Mesenchymal stem cell (in vitro differentiated cells and primary cell): Measurements from ENCODE around the gene SLC39A1. TPM values are rescaled to one million over a fixed set of nuclear protein-coding genes. Genes with fewer than 3 reads are reported as not detected.
"Not testable (repeated sequence)": the region's sequence is repeated elsewhere in the genome, so short reads cannot be mapped to it uniquely, and the experiment has no call there.

ENCODE experiments used
- DNase-seq: peaks from one replicate; pipeline ENCODE4 v3.0.0-alpha.2; 2013
- H2AFZ ChIP-seq: one replicate; pipeline ENCODE4 v1.6.1; 2013; ENCODE audit warnings: low read depth, mild to moderate bottlenecking, control low read depth, inconsistent platforms, low read length, moderate library complexity
- H2AK5ac ChIP-seq: 2 replicates; pipeline ENCODE4 v1.6.1; 2013; ENCODE audit warnings: low read length, moderate library complexity, mild to moderate bottlenecking, inconsistent platforms; ENCODE audit not compliant: severe bottlenecking
- H2BK120ac ChIP-seq: one replicate; pipeline ENCODE4 v1.6.1; 2013; ENCODE audit warnings: low read depth, mild to moderate bottlenecking, inconsistent platforms, low read length, moderate library complexity
- H2BK12ac ChIP-seq, 2 experiments: one replicate each; pipeline ENCODE4 v1.6.1; 2013; ENCODE audit warnings: inconsistent platforms in 2 of 2, low read length in 2 of 2, mild to moderate bottlenecking in 2 of 2, moderate library complexity in 2 of 2, control low read depth in 1 of 2
- H2BK15ac ChIP-seq: one replicate; pipeline ENCODE4 v1.6.1; 2013; ENCODE audit warnings: mild to moderate bottlenecking, low read depth, inconsistent platforms; ENCODE audit not compliant: poor library complexity, severe bottlenecking
- H2BK5ac ChIP-seq: 2 replicates; pipeline ENCODE4 v1.6.1; 2013; ENCODE audit warnings: low read depth, mild to moderate bottlenecking, low read length, control low read depth, inconsistent platforms; ENCODE audit not compliant: poor library complexity, severe bottlenecking
- H3K14ac ChIP-seq, 2 experiments: one replicate each; pipeline ENCODE4 v1.6.1; 2013; ENCODE audit warnings: inconsistent platforms in 2 of 2, low read length in 2 of 2, control low read depth in 1 of 2, mild to moderate bottlenecking in 1 of 2, moderate library complexity in 1 of 2
- H3K18ac ChIP-seq, 2 experiments: one replicate each; pipeline ENCODE4 v1.6.1; 2013; ENCODE audit warnings: inconsistent platforms in 2 of 2, low read length in 2 of 2, control low read depth in 1 of 2, low read depth in 1 of 2, mild to moderate bottlenecking in 1 of 2
- H3K23ac ChIP-seq, 2 experiments: one replicate each; pipeline ENCODE4 v1.6.1; 2013; ENCODE audit warnings: inconsistent platforms in 2 of 2, low read length in 2 of 2, mild to moderate bottlenecking in 2 of 2, moderate library complexity in 2 of 2, control low read depth in 1 of 2
- H3K27ac ChIP-seq: 2 replicates; pipeline ENCODE4 v1.5.1; 2013; ENCODE audit warnings: mild to moderate bottlenecking, moderate library complexity, low read length, control low read depth, inconsistent platforms; ENCODE audit not compliant: poor library complexity, severe bottlenecking
- H3K27me3 ChIP-seq, 2 experiments: 2 replicates each; pipeline versions ENCODE4 v1.6.1 to v1.7.0; 2013; ENCODE audit warnings: low read length in 2 of 2, mild to moderate bottlenecking in 2 of 2, moderate library complexity in 2 of 2, control low read depth in 1 of 2, inconsistent platforms in 1 of 2; ENCODE audit not compliant: control insufficient read depth in 1 of 2, insufficient read depth in 1 of 2
- H3K36me3 ChIP-seq, 2 experiments: 2 replicates each; pipeline versions ENCODE4 v1.6.1 to v1.7.0; 2013; ENCODE audit warnings: low read length in 2 of 2, control low read depth in 1 of 2, inconsistent platforms in 1 of 2, low read depth in 1 of 2, mild to moderate bottlenecking in 1 of 2; ENCODE audit not compliant: insufficient read depth in 2 of 2, control insufficient read depth in 1 of 2
- H3K4ac ChIP-seq, 2 experiments: one replicate each; pipeline ENCODE4 v1.6.1; 2013; ENCODE audit warnings: inconsistent platforms in 2 of 2, low read length in 2 of 2, mild to moderate bottlenecking in 2 of 2, moderate library complexity in 2 of 2, control low read depth in 1 of 2, low read depth in 1 of 2
- H3K4me1 ChIP-seq: 2 replicates; pipeline ENCODE4 v1.6.1; 2013; ENCODE audit warnings: low read depth, low read length, control low read depth; ENCODE audit not compliant: control insufficient read depth, insufficient read depth
- H3K4me2 ChIP-seq: 2 replicates; pipeline ENCODE4 v1.6.1; 2013; ENCODE audit warnings: low read length, mild to moderate bottlenecking, inconsistent platforms; ENCODE audit not compliant: poor library complexity, severe bottlenecking
- H3K4me3 ChIP-seq, 2 experiments: 2 replicates each; pipeline versions ENCODE4 v1.5.1 to v1.7.0; 2013; ENCODE audit warnings: low read length in 2 of 2, mild to moderate bottlenecking in 2 of 2, control low read depth in 1 of 2, low read depth in 1 of 2; ENCODE audit not compliant: insufficient read depth in 1 of 2
- H3K79me1 ChIP-seq: replicated peaks from 2 replicates; pipeline ENCODE4 v1.6.1; 2013; ENCODE audit warnings: mild to moderate bottlenecking, control low read depth, low read length, inconsistent platforms; ENCODE audit not compliant: poor library complexity, severe bottlenecking
- H3K9ac ChIP-seq: 2 replicates; pipeline ENCODE4 v1.7.0; 2013; ENCODE audit warnings: mild to moderate bottlenecking, low read length, moderate library complexity
- H3K9me3 ChIP-seq: 2 replicates; pipeline ENCODE4 v1.7.0; 2013; ENCODE audit warnings: mild to moderate bottlenecking, low read length; ENCODE audit not compliant: control insufficient read depth
- H4K8ac ChIP-seq: one replicate; pipeline ENCODE4 v1.6.1; 2013; ENCODE audit warnings: inconsistent platforms, mild to moderate bottlenecking, low read length, moderate library complexity
- H4K91ac ChIP-seq: one replicate; pipeline ENCODE4 v1.6.1; 2013; ENCODE audit warnings: mild to moderate bottlenecking, low read length, inconsistent platforms
- WGBS: methylation state at CpG from one replicate; pipeline ENCODE4 v1.1.7; 2013; ENCODE audit warnings: mixed read lengths; 5-methylcytosine and 5-hydroxymethylcytosine counted together
- polyA plus RNA-seq, 2 experiments: library from polyadenylated mRNA; stranded (reverse); fragments of 200-250 nt; gene quantifications; one replicate each; pipeline ENCODE4 v1.2.3, GENCODE V29; 2013

Gene SLC39A1, protein sequence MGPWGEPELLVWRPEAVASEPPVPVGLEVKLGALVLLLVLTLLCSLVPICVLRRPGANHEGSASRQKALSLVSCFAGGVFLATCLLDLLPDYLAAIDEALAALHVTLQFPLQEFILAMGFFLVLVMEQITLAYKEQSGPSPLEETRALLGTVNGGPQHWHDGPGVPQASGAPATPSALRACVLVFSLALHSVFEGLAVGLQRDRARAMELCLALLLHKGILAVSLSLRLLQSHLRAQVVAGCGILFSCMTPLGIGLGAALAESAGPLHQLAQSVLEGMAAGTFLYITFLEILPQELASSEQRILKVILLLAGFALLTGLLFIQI
- polyA plus RNA-seq (2013, experiment 1 of 2): 106 TPM
- polyA plus RNA-seq (2013, experiment 2 of 2): 105 TPM

DNA sequence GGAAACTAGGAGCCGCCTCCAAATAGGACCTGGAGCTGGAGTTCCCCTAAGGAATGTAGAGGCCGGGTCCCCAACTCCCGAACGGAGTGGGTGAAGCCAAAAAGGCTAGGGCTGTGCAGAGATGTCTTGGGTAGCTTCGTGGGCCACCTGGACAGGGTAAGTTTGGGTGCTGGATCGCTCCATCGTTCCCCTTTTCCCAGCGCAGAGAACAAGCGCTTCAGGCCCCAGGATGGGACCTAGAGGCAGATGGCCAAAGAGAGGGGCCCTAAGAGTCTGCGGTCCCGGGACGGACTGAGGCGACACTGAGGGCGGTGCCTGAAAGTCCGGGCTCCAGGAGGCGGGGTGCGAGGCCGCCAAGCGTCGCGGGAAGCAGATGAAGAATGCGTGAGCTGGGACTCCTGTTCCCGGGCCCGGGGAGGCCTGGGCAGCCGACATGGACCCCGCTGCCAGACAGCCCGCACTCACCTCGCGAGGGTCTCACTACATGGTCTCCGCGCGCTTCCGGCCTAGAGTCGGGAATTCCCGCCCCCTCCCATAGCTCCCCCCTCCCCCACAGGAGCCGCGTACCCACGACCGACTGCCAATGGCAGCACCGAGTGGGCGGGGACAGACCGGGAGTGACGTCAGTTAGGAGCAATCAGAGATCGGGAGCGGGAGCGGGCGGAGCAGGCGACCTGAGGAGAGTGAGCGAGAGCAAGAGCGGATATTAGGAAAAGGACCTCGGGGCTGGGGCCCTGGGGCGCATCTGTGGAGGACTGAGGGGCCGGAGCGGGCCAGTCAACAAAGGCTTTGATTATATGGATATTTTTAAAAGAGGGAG lies at the start of gene SLC39A1:
Gene SLC39A1, minus strand, starts transcription at position 508 of the 820 bp plus-strand sequence. CDS start 822 bp downstream, outside the sequence.
- Histone ChIP-seq H2BK120ac (peak within 1 kb of the TSS; percentile 56), H3K79me1 (peaks cover 14% of the 10 kb centered on the region), H3K4me3 (peak within 1 kb of the TSS; percentile 72 to 97), H2AK5ac (peak within 1 kb of the TSS; percentile 11), H3K23ac (peak within 1 kb of the TSS in 1 of 2 experiments; percentile 95), H3K27me3 (no peaks in the 10 kb centered on the region), H2AFZ (peak within 1 kb of the TSS; percentile 29), H3K18ac (peak within 1 kb of the TSS; percentile 75 to 93), H3K36me3 (peaks cover 16 to 24% of the 10 kb centered on the region in 2 experiments), H2BK15ac (peak within 1 kb of the TSS; percentile 73), H3K4me2 (peak within 1 kb of the TSS; percentile 85), H3K4ac (peak within 1 kb of the TSS; percentile 46 to 93), H2BK5ac (peak within 1 kb of the TSS; percentile 71), H3K9me3 (no peaks in the 10 kb centered on the region), H3K27ac (peak within 1 kb of the TSS; percentile 86), H3K4me1 (peaks cover 11% of the 10 kb centered on the region), H3K9ac (peak within 1 kb of the TSS; percentile 92), H2BK12ac (peak within 1 kb of the TSS; percentile 75 to 78), H4K8ac (peak within 1 kb of the TSS; percentile 74), H4K91ac (peak within 1 kb of the TSS; percentile 79), H3K14ac (peak within 1 kb of the TSS in 1 of 2 experiments; percentile 89)
- DNase-seq: peak; percentile 97
- under 1% methylated on average over 50 of the region's 54 CpGs for WGBS

DNA sequence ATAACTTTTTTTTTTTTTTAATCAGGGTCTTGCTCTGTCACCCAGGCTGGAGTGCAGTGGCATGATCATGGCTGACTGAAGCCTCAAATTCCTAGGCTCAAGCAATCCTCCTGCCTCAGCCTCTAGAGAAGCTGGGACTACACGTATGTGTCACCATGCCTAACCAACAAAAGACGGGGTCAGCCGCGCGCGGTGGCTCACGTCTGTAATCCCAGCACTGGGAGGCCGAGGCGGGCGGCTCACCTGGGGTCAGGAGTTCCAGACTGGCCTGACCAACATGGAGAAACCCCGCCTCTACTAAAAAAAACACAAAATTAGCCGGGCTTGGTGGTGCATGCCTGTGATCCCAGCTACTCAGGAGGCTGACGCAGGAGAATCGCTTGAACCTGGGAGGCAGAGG lies 49.2 kb upstream of the SLC39A1 start:
- H3K18ac ChIP-seq, H4K91ac ChIP-seq, H3K4ac ChIP-seq, H3K4me2 ChIP-seq, H3K27ac ChIP-seq, H2BK120ac ChIP-seq, H2BK5ac ChIP-seq, H3K4me1 ChIP-seq, H2BK15ac ChIP-seq, H3K23ac ChIP-seq, H3K36me3 ChIP-seq, H3K14ac ChIP-seq, H3K79me1 ChIP-seq, H2AK5ac ChIP-seq, H3K9me3 ChIP-seq, H3K4me3 ChIP-seq, H3K27me3 ChIP-seq, DNase-seq, H4K8ac ChIP-seq, H2BK12ac ChIP-seq, H3K9ac ChIP-seq, H2AFZ ChIP-seq: not testable (repeated sequence)
- 95% methylated on average over 14 of the region's 14 CpGs for WGBS

DNA sequence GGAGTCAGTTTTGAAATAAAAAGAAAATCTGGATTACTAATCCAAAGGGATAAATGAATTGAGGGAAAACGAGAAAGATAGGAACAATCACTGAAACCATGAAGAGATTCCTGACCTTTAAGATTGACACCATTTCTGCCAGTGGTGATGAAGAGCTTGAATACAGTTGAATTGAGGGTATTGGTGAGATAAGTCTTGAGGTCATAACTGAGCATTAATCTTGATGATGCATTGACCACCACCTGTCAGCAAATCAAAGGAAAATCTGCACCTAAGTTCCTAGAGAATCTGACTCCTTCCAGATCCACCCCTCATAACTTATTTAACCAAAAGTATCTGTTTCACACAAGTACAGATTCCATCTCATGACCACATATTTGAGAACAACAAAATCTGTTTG lies 48.8 kb upstream of the SLC39A1 start:
- Histone ChIP-seq H3K4ac (no peak overlapping the region), H3K4me3 (no peak overlapping the region), H3K4me1 (no peaks in the 10 kb centered on the region), H3K18ac (no peak overlapping the region), H3K14ac (no peak overlapping the region), H3K27me3 (no peaks in the 10 kb centered on the region), H2BK12ac (no peak overlapping the region), H2AK5ac (no peak overlapping the region), H3K4me2 (no peak overlapping the region), H2BK120ac (no peak overlapping the region), H3K23ac (no peak overlapping the region), H3K79me1 (no peaks in the 10 kb centered on the region), H2AFZ (no peak overlapping the region), H3K9ac (no peak overlapping the region), H2BK5ac (no peak overlapping the region), H2BK15ac (no peak overlapping the region), H4K8ac (no peak overlapping the region), H4K91ac (no peak overlapping the region), H3K27ac (no peak overlapping the region), H3K36me3 (no peaks in the 10 kb centered on the region), H3K9me3 (no peaks in the 10 kb centered on the region)
- WGBS: 84% methylated on average over 1 of the region's 1 CpG
- no peak for DNase-seq

DNA sequence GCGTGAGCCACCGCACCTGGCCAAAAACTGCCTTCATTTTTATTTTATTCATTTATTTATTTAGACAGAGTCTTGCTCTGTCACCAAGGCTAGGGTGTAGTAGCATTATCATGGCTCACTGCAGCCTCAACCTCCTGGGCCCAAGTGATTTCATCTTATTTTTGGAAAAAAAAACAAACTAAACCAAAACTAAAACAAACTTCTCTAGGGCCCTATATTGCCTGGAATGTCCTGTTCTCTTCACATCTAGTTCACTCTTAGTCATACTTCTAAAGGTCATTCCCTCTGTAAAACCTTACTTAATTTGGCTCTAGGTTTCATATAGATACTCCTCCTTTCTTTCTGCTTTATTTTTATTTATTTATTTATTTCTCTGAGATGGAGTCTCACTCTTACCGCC lies 42.8 kb upstream of the SLC39A1 start:
- Histone ChIP-seq H2AFZ (no peak overlapping the region), H3K14ac (no peak overlapping the region), H3K4me2 (no peak overlapping the region), H3K4ac (no peak overlapping the region), H3K79me1 (no peaks in the 10 kb centered on the region), H3K4me3 (no peak overlapping the region), H2BK5ac (no peak overlapping the region), H3K27ac (no peak overlapping the region), H3K23ac (no peak overlapping the region), H3K9me3 (no peaks in the 10 kb centered on the region), H2BK120ac (no peak overlapping the region), H2BK12ac (no peak overlapping the region), H3K9ac (no peak overlapping the region), H4K8ac (no peak overlapping the region), H3K36me3 (no peaks in the 10 kb centered on the region), H4K91ac (no peak overlapping the region), H2AK5ac (no peak overlapping the region), H2BK15ac (no peak overlapping the region), H3K18ac (no peak overlapping the region), H3K27me3 (no peaks in the 10 kb centered on the region), H3K4me1 (peaks cover 2% of the 10 kb centered on the region)
- peak; percentile 57 for DNase-seq
- WGBS: 86% methylated on average over 1 of the region's 3 CpGs
